ENCODE results near the gene MALSU1.

The MALSU1 gene

DNA sequence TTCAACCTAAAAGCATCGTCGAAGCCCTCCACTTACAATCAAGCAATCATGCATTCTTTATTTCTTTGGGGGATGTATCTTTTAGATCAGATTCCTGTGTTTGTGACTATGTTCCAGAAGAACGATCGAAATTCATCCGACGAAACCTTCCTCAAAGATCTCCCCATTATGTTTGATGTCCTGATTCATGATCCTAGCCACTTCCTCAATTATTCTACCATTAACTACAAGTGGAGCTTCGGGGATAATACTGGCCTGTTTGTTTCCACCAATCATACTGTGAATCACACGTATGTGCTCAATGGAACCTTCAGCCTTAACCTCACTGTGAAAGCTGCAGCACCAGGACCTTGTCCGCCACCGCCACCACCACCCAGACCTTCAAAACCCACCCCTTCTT is 38.8 kb upstream of the MALSU1 start:
- Histone ChIP-seq H3K27ac (ENCODE audit: low read length) (no peak overlapping the region), H3K4me1 (ENCODE audit: insufficient read depth, low read length) (peaks cover 4% of the 10 kb centered on the region; the same call in 1 of the 2 replicates), H3K79me2 (ENCODE audit: insufficient read depth, low read length) (no peaks in the 10 kb centered on the region), H3K36me3 (ENCODE audit: insufficient read depth, low read length) (no peaks in the 10 kb centered on the region), H3K4me3 (ENCODE audit: low read depth in 1 of 2, low read length in 2 of 2) (no peak overlapping the region), H3K27me3 (ENCODE audit: insufficient read depth, low read length, poor library complexity) (peaks cover 6% of the 10 kb centered on the region), H3K4me2 (ENCODE audit: insufficient read depth, low read length) (no peak overlapping the region), H2AFZ (ENCODE audit: low read depth, low read length) (no peak overlapping the region), H4K20me1 (ENCODE audit: insufficient read depth, low read length) (no peaks in the 10 kb centered on the region), H3K9ac (ENCODE audit: low read depth, low read length) (no peak overlapping the region), H3K9me3 (ENCODE audit: insufficient read depth, low read length, severe bottlenecking) (no peaks in the 10 kb centered on the region)
- DNase-seq (no peak), ATAC-seq (ENCODE audit: insufficient read depth, low read depth) (no peak)
- TF ChIP-seq EZH2 (IDR thresholded peaks at IDR 0.05; ENCODE audit: borderline replicate concordance, low read depth, low read length, severe bottlenecking): no peak
- TF ChIP-seq CTCF (IDR thresholded peaks at IDR 0.05; ENCODE audit: borderline replicate concordance, extremely low read depth, low read length, poor library complexity, severe bottlenecking): no peak

DNA sequence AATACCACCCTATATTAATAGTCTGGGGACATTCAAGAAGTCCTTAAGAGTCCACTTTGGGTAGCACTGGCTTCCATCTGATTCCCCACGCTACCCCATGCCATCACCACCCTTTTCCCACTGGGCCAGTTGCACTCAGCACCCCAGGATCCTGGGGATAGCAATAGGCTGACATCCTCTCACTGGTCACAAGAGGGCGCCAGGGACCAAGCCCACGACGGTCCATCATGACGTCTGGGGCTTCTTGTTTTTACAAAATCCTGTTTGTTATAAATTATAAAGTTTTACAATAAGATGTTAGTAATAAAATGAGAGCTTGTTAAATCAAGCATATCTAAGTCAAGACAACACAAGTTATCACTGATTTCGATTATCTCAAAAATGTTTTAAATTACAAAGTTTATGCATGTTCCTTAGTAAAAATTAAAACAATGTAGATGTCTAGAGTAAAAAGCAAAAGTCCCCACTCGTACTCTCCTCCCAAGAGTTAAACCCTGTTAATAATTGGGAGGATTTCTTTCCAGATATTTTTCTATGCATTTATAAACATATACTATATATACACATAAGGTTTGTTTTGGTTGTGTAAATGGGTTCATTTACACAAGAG is 37.2 kb upstream of the MALSU1 start:
- H3K9ac ChIP-seq (ENCODE audit: low read depth, low read length): no peak overlapping the region
- DNase-seq: peak; percentile 61
- no peak overlapping the region for H2AFZ ChIP-seq (ENCODE audit: low read depth, low read length)
- H3K27me3 ChIP-seq (ENCODE audit: insufficient read depth, low read length, poor library complexity): peaks cover 6% of the 10 kb centered on the region
- H3K4me1 ChIP-seq (ENCODE audit: insufficient read depth, low read length): peaks cover 4% of the 10 kb centered on the region; the same call in 1 of the 2 replicates
- no peaks in the 10 kb centered on the region for H4K20me1 ChIP-seq (ENCODE audit: insufficient read depth, low read length)
- no peaks in the 10 kb centered on the region for H3K36me3 ChIP-seq (ENCODE audit: insufficient read depth, low read length)
- no peak overlapping the region for H3K4me3 ChIP-seq (ENCODE audit: low read depth in 1 of 2, low read length in 2 of 2)
- ATAC-seq (ENCODE audit: insufficient read depth, low read depth): peak; percentile 99
- H3K4me2 ChIP-seq (ENCODE audit: insufficient read depth, low read length): no peak overlapping the region
- TF ChIP-seq CTCF (IDR thresholded peaks at IDR 0.05; ENCODE audit: borderline replicate concordance, extremely low read depth, low read length, poor library complexity, severe bottlenecking) (peak; percentile 88), EZH2 (IDR thresholded peaks at IDR 0.05; ENCODE audit: borderline replicate concordance, low read depth, low read length, severe bottlenecking) (no peak)
- H3K27ac ChIP-seq (ENCODE audit: low read length): no peak overlapping the region
- no peaks in the 10 kb centered on the region for H3K79me2 ChIP-seq (ENCODE audit: insufficient read depth, low read length)
- H3K9me3 ChIP-seq (ENCODE audit: insufficient read depth, low read length, severe bottlenecking): no peaks in the 10 kb centered on the region

DNA sequence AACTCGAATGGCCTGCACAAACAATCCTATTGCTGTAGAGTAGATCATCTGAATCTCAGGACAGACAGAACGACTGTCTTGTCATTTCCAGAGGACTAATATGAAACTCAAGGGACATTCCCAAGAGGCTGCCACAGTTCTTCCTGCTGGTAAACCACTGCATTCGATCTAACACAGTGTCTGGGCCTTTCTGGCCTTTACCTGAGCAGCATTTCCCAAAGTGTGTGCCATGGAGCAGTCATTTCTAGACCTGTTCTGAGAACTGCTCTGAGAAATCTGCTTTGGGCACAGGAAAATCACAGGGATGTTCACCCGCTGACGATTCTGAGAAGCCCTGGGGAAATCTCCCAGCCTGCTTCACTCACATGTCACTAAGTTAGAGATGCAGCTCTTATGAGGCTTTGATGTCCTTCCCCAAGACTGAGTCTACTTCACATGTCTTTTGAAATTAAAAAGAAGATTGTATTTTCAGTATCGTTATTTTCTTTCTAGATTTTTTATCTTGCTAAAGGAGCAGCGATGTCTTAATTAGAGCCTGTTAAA is 34.2 kb upstream of the MALSU1 start:
- Histone ChIP-seq H3K9me3 (ENCODE audit: insufficient read depth, low read length, severe bottlenecking) (no peaks in the 10 kb centered on the region), H3K4me2 (ENCODE audit: insufficient read depth, low read length) (no peak overlapping the region), H3K27me3 (ENCODE audit: insufficient read depth, low read length, poor library complexity) (no peaks in the 10 kb centered on the region), H3K27ac (ENCODE audit: low read length) (no peak overlapping the region), H3K79me2 (ENCODE audit: insufficient read depth, low read length) (no peaks in the 10 kb centered on the region), H3K4me3 (ENCODE audit: low read depth in 1 of 2, low read length in 2 of 2) (no peak overlapping the region), H4K20me1 (ENCODE audit: insufficient read depth, low read length) (no peaks in the 10 kb centered on the region), H2AFZ (ENCODE audit: low read depth, low read length) (no peak overlapping the region), H3K4me1 (ENCODE audit: insufficient read depth, low read length) (peaks cover 4% of the 10 kb centered on the region; the same call in 1 of the 2 replicates), H3K9ac (ENCODE audit: low read depth, low read length) (no peak overlapping the region), H3K36me3 (ENCODE audit: insufficient read depth, low read length) (no peaks in the 10 kb centered on the region)
- ATAC-seq (ENCODE audit: insufficient read depth, low read depth) (no peak), DNase-seq (no peak)
- TF ChIP-seq CTCF (IDR thresholded peaks at IDR 0.05; ENCODE audit: borderline replicate concordance, extremely low read depth, low read length, poor library complexity, severe bottlenecking) (no peak), EZH2 (IDR thresholded peaks at IDR 0.05; ENCODE audit: borderline replicate concordance, low read depth, low read length, severe bottlenecking) (no peak)

Measured in DND-41 (cell line).